Measurements from ENCODE around the gene NNAT.
"Not testable (repeated sequence)": the region's sequence is repeated elsewhere in the genome, so short reads cannot be mapped to it uniquely, and the experiment has no call there.

The NNAT gene

DNA sequence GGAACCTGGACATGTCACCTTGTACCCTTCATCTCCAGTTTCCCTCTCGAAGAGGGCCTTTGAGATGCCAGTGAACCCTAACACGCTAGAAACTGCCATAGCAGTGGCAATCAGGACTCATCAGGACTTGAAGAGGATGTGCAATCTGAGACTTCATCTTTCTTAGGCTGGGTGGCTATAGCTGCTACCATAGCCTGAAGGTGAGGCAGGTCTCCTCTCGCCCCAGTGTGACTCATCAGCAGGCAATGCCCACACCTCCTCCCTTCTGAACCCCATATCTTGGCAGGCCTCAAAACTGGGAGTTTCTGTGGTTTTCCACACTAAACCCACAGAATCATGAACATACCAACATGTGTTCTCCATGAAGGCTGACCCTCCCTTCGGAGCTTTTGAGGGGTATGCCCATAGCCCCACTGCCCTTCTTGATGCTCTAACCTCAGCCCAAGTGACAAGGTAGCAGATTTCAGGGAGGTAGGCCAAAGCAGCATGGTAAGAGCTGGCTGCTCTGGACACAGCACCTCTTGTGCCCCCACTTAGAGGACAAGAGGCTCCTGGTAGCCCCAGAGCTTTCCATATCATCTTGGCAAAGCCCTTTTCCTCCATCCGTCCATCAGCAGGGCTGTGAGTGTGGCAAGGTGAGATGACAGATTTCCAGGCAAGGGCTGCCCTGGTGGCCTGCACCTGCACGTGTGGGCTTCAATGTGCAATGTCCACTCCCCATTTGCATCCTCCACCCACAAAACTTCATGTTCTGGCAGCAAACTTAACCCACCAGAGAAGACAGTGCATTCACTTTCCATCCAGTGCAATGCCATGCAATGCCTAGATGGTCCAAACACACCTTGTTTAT, 4.0 kb downstream of the NNAT start:
- DNase-seq = no peak

DNA sequence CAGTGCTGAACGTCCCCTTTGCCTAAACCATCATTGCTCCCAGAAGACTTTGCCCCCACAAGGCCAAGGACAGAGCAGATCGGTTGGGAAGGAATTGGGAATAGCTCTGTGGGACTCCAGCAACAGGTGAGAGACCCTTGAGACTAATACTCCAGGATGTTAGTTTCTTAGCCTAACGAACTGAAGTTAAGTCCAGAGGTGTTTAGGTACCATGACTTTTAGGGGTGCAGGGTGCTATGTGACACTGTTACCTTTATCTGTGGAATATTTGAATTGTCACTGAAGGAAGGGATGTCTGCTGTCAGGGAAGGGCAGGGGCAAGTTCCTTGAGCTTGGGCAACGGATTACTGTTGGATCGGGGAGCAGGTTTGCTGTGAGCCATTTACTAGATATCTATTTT, 4.8 kb downstream of the NNAT start:
- no peak for DNase-seq

DNA sequence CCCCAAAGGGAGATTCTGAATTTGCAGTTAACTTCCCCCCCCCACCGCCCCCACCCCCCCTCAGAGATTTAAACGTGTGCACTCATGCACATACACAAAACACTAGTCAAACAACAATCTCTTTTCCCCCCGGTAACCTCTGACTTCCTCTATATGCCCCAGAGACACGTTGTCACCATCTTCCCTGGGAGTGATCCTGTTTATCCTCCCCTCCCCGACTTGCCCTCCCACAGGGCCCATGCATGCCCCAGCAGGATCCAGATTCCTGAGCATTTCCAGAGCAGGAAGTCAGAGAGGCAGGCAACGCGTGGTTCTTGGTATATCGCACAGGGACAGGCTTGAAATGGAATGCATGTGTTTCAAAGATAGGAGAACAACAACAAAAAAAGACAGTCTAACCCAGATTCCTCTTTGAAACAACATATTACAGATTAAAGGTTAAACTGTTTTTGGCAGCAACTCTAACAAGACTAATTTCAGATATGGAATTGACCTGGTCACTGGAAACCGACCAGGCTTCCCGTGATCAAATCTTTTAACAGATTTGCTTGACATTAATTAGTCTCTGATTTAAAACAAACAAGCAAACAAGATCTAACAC, 5.3 kb downstream of the NNAT start:
- DNase-seq = no peak

- no peak for DNase-seq
Observed at GRCh38 chr20:37526839-37527637, 6.0 kb downstream of the NNAT start.

- DNase-seq = peak; percentile 89
Observed at GRCh38 chr20:37527638-37528445, 6.8 kb downstream of the NNAT start, which contains the start of gene BLCAP. Gene BLCAP (minus strand): TSS chr20:37527876. CDS start chr20:37519174, 8,702 bp downstream.

DNA sequence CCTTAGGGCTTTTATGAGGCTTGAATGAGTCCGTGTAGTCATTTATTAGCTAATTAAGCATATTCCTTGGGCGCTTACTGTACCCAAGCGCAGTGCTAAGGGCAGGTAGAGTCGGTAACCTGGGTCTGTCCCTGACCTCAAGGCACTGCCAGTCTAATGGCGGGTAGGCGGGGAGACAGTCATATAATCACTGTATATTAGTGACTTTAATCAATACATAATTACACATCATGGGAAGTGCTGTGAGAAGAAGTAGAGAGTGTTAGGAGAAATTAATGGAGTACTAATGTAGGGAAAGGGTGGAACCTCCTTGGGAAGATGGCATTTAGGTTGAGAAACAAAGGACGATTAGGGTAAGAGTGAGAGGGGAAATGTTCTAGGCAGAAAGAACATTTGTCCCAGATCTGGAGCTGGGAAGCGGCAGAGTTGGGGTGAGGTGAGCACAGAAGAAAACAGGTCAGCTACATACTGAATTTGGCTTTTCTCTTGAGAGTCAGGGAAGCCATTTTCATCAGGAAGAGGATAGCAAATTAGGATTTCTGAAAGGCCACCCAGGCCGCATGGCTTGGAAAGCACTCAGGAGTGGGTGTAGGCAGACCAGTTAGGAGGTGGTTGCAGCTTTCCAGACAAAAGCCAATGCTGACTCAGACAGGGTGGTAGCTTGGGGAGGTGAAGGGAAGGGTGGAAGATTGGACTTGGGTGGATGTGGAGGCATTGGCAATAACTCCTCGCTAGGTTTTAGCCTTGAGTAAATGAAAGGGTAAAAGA, 7.6 kb downstream of the NNAT start:
- no peak for DNase-seq

DNA sequence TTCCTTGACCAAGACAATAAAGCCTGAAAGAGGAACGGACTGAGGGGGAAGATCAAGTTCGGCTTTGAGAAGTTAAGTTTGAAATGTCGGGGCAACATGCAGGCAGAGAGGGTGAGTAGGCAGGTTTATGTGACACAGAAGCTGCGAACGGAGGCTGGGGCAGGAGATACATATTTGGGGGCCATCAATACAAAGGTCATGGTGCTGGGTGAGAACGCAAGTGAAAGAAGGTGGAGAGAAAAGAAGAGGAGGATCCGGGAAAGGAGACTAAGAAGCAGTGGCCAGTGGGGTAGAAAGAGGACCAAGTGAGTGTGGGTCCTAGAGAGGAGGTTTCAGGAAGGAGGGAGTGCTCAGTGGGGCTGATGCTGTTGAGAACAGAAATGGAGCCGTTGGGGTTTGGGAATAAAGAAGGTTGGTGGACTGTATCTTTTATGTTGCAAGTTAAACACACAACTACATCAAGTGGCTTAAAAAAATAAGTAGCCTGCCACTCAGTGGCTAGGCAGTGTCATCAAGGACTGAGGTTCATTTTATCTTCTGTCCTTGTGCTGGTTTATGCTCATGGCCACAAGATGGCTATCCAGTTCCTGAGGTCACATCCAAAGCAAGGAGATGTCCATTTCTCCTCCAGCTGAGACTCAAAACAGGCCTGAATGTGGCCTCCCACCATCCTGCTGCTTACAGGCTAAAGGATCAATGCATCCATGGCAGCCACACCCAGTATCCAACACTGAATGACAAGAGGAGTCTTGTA, 8.3 kb downstream of the NNAT start:
- no peak for DNase-seq

GRCh38 chr20:37529968-37530600, 9.0 kb downstream of the NNAT start:
- no peak for DNase-seq

- DNase-seq = no peak
Observed at GRCh38 chr20:37530696-37531095, 9.6 kb downstream of the NNAT start.

DNA sequence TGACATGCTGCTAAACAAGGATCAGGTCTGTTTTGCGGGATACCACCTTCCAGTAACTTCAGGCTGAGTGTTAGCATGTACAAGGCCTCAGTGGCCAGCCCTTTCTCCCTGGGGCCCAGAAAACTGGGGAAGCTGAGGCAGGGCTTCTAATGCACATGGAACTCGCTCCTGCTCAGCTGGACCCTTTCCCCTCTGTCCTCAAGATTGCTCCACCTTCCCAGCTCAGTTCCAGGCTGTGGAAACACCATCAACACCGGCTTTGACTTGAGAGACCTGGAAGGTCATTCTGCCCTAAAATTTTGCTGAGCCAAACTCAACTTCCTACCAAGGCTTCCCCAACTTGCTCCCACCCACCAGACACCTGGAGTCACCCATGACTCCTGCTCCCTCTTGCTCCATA, 10.8 kb downstream of the NNAT start:
- DNase-seq = no peak

GRCh38 chr20:37533154-37533715, 12.2 kb downstream of the NNAT start:
- DNase-seq = no peak

DNA sequence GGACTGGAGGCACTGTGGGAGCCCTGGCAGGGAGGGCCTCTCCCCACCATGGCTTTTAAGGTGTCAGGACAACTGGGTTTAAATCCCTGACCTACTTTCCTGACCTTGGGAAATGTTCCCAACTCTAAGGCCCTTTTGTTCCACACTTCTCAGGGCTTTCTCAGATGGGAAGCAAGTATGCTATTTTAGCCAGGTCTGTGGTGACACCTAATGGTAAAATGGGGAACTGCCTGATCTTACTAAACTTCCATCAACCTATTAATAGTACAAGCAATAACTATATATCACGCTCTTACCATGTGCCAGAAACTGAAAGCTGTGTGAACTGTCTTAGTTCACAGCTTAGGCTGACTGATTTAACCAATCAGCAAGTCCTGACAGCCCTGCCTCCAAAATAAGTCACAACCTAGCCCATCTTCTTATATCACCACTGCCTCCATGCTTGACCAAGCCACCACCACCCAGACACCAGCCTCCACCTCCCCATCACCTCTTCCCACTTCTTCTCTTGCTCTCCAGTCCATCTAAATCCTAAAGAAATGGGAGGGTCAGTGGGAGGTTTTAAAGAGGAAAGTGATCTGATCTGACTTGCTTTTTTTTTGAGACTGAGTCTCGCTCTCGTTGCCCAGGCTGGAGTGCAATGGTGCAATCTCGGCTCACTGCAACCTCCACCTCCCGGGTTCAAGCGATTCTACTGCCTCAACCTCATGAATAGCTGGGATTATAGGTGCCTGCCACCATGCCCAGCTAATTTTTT, 13.5 kb downstream of the NNAT start:
- peak; percentile 80 for DNase-seq

DNA sequence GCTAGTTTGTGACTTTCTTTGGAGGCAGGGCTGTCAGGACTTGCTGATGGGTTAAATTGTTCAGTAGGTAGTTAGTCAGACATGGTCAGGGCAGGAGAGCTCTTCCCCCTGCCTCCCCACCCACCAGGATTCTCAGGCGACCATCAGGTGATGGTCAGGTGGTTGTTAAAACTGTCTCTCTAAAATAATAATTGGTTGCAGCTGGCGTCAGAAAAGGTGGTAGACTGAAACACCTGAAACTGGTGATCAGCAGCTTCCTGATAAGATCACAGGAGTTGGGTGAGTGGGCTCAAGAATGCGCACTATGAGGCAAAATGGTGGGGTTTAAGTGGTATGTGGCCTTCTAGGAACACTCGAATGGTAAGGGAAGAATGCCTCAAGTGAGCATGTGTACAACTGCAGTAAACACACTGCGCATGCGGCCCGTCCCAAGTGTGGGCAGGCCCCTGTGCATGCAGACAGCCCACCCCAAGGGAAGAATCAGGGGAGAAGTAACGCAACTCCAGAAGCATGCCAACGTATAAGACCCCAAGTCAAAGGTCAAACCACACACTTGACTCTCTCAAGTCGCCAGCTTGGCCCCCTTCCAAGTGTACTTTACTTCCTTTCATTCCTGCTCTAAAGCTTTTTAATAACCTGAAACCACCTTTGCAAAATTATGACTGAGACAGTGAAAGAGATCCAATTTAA, 14.5 kb downstream of the NNAT start:
- DNase-seq = no peak

GRCh38 chr20:37537505-37537904, 16.5 kb downstream of the NNAT start:
- no peak for DNase-seq

- no peak for DNase-seq
Observed at GRCh38 chr20:37538003-37538402, 17.0 kb downstream of the NNAT start.

DNA sequence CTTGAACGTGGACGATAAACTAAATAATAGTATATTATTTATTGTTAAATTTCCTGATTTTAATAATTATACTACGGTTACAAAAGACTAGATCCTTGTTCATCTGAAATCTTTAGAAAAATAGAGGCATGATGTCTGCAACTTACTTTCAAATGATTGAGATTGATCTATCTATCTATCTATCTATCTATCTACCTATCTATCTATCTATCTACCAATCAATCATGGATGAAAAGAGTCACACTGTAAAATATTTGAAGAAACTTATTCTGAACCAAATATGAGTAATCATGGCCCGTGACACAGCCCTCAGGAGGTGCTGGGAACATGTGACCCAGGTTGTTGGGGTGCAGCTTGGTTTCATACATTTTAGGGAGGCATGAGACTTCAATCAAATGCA, 18.4 kb downstream of the NNAT start:
- no peak for DNase-seq

DNA sequence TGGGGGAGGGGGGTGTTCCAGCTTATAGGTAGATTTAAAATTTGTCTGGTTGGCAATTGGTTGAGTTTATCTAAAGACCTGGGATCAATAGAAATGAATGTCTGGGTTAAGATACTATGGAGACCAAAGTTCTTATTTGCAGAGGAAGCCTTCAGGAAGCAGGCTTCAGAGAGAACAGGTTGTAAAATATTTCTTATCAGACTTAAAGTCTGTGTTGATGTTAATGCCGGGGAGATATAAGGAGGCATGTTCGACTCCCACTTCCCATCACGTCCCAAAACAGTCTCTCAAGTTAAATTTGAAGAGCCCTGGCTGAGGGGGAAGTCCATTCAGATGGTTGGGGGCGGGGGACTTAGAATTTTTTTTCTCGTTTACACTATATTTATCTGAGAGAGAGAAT, 19.0 kb downstream of the NNAT start:
- no peak for DNase-seq

- DNase-seq = not testable (repeated sequence)
Observed at GRCh38 chr20:37540838-37541237, 19.8 kb downstream of the NNAT start.

- DNase-seq = no peak
Observed at GRCh38 chr20:37541326-37541725, 20.3 kb downstream of the NNAT start.
